ENCODE data around the gene KCNJ18. TPM values are rescaled to one million over a fixed set of nuclear protein-coding genes. Genes with fewer than 3 reads are reported as not detected.
"Not testable (repeated sequence)": the region's sequence is repeated elsewhere in the genome, so short reads cannot be mapped to it uniquely, and the experiment has no call there.

The KCNJ18 gene
- total RNA-seq, 1 experiment from 2014 or later = not detected

DNA sequence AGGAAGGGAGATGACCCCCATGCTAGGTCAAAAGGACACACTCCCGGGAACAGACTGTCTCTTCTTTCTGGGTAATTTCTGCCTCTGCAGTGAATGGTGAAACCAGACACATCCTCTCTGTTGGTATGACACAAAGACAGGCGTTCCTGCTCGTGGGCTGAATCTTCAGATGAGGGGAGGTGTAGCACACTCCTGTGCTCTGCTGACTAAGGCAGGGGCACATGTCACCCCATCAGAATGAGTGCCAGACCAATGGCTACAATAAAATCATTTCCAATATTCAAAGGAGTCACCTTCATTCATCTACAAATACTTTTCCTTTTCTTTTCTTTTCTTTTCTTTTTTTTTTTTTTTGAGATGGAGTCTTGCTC, 24.2 kb upstream of the KCNJ18 start:
- ATAC-seq; POLR2A ChIA-PET; H3K27ac ChIP-seq (ENCODE audit: low read length); H3K36me3 ChIP-seq (ENCODE audit: control insufficient read depth, insufficient read depth, low read length); H3K4me1 ChIP-seq (ENCODE audit: control insufficient read depth, insufficient read depth, low read length); CTCF ChIA-PET; H3K4me3 ChIP-seq (ENCODE audit: low read depth in 2 of 2, low read length in 2 of 2); BruUV-seq (replicated peaks); in situ Hi-C loops (cut with HindIII; ENCODE audit: low pct_unique_long_range_greater_than_20kb, low sequenced_read_pairs); DNase-seq (ENCODE audit: low read depth, low spot score); intact Hi-C loops (cut with micrococcal nuclease; ENCODE audit: unreplicated experiment); H3K9me3 ChIP-seq (ENCODE audit: control insufficient read depth, insufficient read depth, low read depth, low read length); H3K27me3 ChIP-seq (ENCODE audit: control insufficient read depth, insufficient read depth, low read length): not testable (repeated sequence)

DNA sequence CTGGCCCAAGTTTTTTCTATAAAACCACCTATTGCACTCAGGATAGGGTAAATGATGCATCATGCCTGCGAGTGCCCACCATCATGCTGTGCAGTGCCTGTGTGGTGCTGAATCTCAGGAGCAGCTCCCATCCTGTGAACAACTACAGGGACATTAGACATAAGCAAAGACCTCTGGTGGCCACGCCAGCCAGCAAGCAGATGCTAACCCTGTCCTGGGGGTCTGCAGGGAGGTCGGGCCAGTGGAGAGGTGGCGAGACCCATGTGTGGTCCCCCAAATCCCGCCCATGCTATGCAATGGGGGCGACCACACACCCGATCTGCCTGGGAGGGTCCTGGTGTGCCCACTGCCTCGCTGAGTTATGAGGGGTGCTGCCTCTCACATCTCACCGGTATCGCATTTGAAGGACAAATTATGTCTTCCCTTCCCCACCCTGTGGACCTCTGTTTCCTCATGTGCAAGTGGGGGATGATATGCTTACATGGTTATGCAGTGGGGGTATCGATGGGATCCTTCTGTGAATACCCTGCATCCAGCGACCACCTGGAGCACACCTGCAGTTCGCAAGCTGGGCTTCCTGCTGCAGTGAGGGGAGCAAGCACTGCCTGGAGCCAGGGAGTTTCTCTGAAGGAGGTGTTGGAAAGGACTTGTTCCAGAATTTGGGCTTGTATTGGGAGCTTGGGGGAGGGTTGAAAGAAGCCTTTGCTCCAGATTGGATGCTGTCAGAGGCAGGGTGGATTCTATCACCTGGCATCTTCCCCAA, 23.4 kb upstream of the KCNJ18 start:
- in situ Hi-C loops (cut with HindIII; ENCODE audit: low pct_unique_long_range_greater_than_20kb, low sequenced_read_pairs); H3K36me3 ChIP-seq (ENCODE audit: control insufficient read depth, insufficient read depth, low read length); H3K27me3 ChIP-seq (ENCODE audit: control insufficient read depth, insufficient read depth, low read length); DNase-seq (ENCODE audit: low read depth, low spot score); H3K9me3 ChIP-seq (ENCODE audit: control insufficient read depth, insufficient read depth, low read depth, low read length); POLR2A ChIA-PET; H3K27ac ChIP-seq (ENCODE audit: low read length); H3K4me3 ChIP-seq (ENCODE audit: low read depth in 2 of 2, low read length in 2 of 2); ATAC-seq; intact Hi-C loops (cut with micrococcal nuclease; ENCODE audit: unreplicated experiment); H3K4me1 ChIP-seq (ENCODE audit: control insufficient read depth, insufficient read depth, low read length); CTCF ChIA-PET; BruUV-seq (replicated peaks): not testable (repeated sequence)

- DNase-seq (ENCODE audit: low read depth, low spot score); POLR2A ChIA-PET; H3K27ac ChIP-seq (ENCODE audit: low read length); H3K36me3 ChIP-seq (ENCODE audit: control insufficient read depth, insufficient read depth, low read length); H3K4me1 ChIP-seq (ENCODE audit: control insufficient read depth, insufficient read depth, low read length); H3K9me3 ChIP-seq (ENCODE audit: control insufficient read depth, insufficient read depth, low read depth, low read length); H3K4me3 ChIP-seq (ENCODE audit: low read depth in 2 of 2, low read length in 2 of 2); in situ Hi-C loops (cut with HindIII; ENCODE audit: low pct_unique_long_range_greater_than_20kb, low sequenced_read_pairs); H3K27me3 ChIP-seq (ENCODE audit: control insufficient read depth, insufficient read depth, low read length); CTCF ChIA-PET; BruUV-seq (replicated peaks); intact Hi-C loops (cut with micrococcal nuclease; ENCODE audit: unreplicated experiment); ATAC-seq: not testable (repeated sequence)
Observed at GRCh38 chr17:21669616-21670360, 22.5 kb upstream of the KCNJ18 start.

DNA sequence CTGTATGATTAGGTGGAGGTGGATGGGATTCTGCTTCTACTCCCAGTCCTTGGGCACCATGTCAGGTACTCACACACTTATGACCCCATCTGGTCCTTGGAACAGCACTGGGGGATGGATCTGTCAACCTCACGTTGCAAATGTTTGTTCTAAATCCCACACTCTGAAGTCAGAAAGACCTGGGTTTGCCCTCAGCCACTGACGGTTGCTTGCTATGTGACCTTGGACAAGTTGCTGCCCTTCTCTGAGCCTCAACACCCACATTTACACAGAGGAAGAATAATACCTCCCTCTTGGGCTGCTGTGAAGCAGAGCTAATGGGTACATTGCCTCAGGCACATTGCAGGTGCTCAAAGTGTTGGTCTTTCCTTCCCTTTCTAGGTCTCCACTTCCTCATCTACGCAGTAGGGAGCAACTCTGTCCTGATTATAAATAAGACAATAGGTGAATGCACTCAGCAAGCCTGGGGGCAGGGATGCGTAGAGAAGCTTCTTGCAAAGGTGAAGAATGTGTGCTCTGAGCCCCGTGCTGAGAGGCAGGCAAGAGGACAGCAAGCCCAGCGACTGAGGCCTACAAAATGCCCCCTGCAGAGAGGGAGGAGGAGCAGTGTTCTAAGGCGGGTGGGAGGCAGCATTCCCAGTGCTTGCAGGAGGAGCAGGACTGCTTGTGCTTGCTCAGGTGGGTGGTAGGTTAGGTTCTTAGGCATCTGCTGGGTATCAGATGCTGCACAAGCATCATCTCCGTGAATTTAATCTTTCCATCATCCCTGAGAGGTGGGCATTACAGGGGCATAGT, 21.8 kb upstream of the KCNJ18 start:
- CTCF ChIA-PET; ATAC-seq; H3K4me3 ChIP-seq (ENCODE audit: low read depth in 2 of 2, low read length in 2 of 2); H3K27ac ChIP-seq (ENCODE audit: low read length); H3K27me3 ChIP-seq (ENCODE audit: control insufficient read depth, insufficient read depth, low read length); H3K36me3 ChIP-seq (ENCODE audit: control insufficient read depth, insufficient read depth, low read length); H3K4me1 ChIP-seq (ENCODE audit: control insufficient read depth, insufficient read depth, low read length); DNase-seq (ENCODE audit: low read depth, low spot score); intact Hi-C loops (cut with micrococcal nuclease; ENCODE audit: unreplicated experiment); POLR2A ChIA-PET; H3K9me3 ChIP-seq (ENCODE audit: control insufficient read depth, insufficient read depth, low read depth, low read length); BruUV-seq (replicated peaks); in situ Hi-C loops (cut with HindIII; ENCODE audit: low pct_unique_long_range_greater_than_20kb, low sequenced_read_pairs): not testable (repeated sequence)

DNA sequence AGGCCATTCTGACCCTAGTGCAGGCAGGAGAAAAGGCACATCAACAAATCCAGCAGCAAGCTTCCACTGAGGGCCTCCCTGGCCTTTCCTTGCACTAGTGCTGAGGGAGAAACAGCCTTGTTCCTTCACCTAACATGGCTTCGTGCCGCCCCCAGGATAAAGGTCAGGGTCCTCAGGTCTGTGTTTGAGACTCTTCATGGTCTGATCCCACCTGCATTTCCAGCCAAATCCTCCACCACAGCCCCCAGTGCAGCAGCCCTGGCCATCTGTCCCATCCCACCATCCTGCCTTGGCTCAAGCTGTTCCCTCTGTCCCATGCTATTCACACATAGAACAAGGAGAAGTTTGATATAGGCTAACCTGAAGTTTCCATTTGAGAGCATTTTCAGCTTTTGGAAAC, 20.9 kb upstream of the KCNJ18 start:
- CTCF ChIA-PET; H3K9me3 ChIP-seq (ENCODE audit: control insufficient read depth, insufficient read depth, low read depth, low read length); DNase-seq (ENCODE audit: low read depth, low spot score); BruUV-seq (replicated peaks); H3K27me3 ChIP-seq (ENCODE audit: control insufficient read depth, insufficient read depth, low read length); H3K4me3 ChIP-seq (ENCODE audit: low read depth in 2 of 2, low read length in 2 of 2); ATAC-seq; H3K4me1 ChIP-seq (ENCODE audit: control insufficient read depth, insufficient read depth, low read length); H3K27ac ChIP-seq (ENCODE audit: low read length); POLR2A ChIA-PET; intact Hi-C loops (cut with micrococcal nuclease; ENCODE audit: unreplicated experiment); in situ Hi-C loops (cut with HindIII; ENCODE audit: low pct_unique_long_range_greater_than_20kb, low sequenced_read_pairs); H3K36me3 ChIP-seq (ENCODE audit: control insufficient read depth, insufficient read depth, low read length): not testable (repeated sequence)

- H3K27me3 ChIP-seq (ENCODE audit: control insufficient read depth, insufficient read depth, low read length); in situ Hi-C loops (cut with HindIII; ENCODE audit: low pct_unique_long_range_greater_than_20kb, low sequenced_read_pairs); H3K27ac ChIP-seq (ENCODE audit: low read length); H3K36me3 ChIP-seq (ENCODE audit: control insufficient read depth, insufficient read depth, low read length); H3K4me1 ChIP-seq (ENCODE audit: control insufficient read depth, insufficient read depth, low read length); ATAC-seq; H3K9me3 ChIP-seq (ENCODE audit: control insufficient read depth, insufficient read depth, low read depth, low read length); BruUV-seq (replicated peaks); intact Hi-C loops (cut with micrococcal nuclease; ENCODE audit: unreplicated experiment); POLR2A ChIA-PET; H3K4me3 ChIP-seq (ENCODE audit: low read depth in 2 of 2, low read length in 2 of 2); DNase-seq (ENCODE audit: low read depth, low spot score); CTCF ChIA-PET: not testable (repeated sequence)
Observed at GRCh38 chr17:21671871-21672270, 20.5 kb upstream of the KCNJ18 start.

GRCh38 chr17:21673451-21674241, 18.7 kb upstream of the KCNJ18 start:
- in situ Hi-C loops (cut with HindIII; ENCODE audit: low pct_unique_long_range_greater_than_20kb, low sequenced_read_pairs); ATAC-seq; intact Hi-C loops (cut with micrococcal nuclease; ENCODE audit: unreplicated experiment); H3K9me3 ChIP-seq (ENCODE audit: control insufficient read depth, insufficient read depth, low read depth, low read length); H3K27me3 ChIP-seq (ENCODE audit: control insufficient read depth, insufficient read depth, low read length); H3K36me3 ChIP-seq (ENCODE audit: control insufficient read depth, insufficient read depth, low read length); H3K4me1 ChIP-seq (ENCODE audit: control insufficient read depth, insufficient read depth, low read length); H3K27ac ChIP-seq (ENCODE audit: low read length); DNase-seq (ENCODE audit: low read depth, low spot score); CTCF ChIA-PET; BruUV-seq (replicated peaks); H3K4me3 ChIP-seq (ENCODE audit: low read depth in 2 of 2, low read length in 2 of 2); POLR2A ChIA-PET: not testable (repeated sequence)
